GM21423 (cell line): ENCODE measurements around the gene ACTRT3.
A peak's percentile ranks its signal among the peaks of the same experiment; 100 is the strongest.
"Not testable (repeated sequence)": the region's sequence is repeated elsewhere in the genome, so short reads cannot be mapped to it uniquely, and the experiment has no call there.

Source experiments
- ATAC-seq: cut with Tn5 transposase; IDR thresholded peaks from one replicate; pipeline ENCODE4 v1.9.1; 2021; ENCODE audit warnings: mild to moderate bottlenecking, moderate library complexity; ENCODE audit not compliant: unreplicated experiment

The ACTRT3 gene

DNA sequence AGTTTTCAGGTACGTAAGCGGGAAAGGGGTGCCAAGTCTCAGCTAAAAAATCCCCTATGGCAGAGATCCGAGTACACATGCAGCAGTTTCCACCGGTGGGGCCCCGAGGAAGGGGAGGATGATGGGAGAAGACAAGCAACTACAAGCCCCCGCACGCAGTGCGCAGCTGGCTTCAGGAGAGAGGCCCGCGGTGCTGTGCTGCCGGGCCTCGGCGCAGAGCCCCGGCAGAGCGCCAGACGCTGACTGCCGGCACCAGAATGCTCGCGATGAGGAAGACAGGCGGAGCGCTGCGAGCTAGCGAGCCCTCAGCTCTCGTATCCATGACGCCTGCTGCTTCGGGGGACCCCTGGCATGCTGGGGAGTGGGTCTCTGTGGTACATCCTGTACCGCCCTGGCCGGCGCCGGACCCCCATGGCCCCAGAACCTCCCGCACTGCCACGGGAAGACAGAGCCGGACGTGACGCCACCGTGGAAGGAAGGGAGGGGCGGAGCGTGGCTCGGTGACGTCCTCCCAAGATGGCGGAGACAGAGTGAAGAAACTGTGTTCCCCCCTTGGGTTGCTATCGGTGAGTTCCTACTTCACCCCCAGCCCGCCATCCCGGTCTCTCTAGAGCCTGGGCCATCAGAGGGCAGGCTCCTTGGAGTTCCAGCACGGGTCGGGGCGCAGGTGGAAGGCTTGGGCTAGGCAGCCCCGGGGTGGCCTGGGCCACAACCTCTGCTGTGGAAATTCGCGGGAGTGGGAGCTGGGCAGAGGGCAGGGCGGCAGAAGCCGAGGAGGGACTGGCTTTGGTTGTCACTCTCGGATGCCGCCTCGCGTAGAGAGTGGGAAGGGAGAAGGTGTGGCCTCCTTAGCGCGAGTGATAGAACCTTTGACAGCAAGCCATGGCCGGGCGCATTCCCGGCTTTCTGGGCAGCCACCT is 3.8 kb upstream of the ACTRT3 start, which contains the start of gene MYNN:
MYNN (plus strand) TSS at position 500 of the 920 bp plus-strand sequence. CDS start 900 bp downstream, outside the sequence.
- ATAC-seq = peak; percentile 83

GRCh38 chr3:169772305-169772896 is 3.0 kb upstream of the ACTRT3 start:
- peak; percentile 17 for ATAC-seq

- peak; percentile 18 for ATAC-seq
Measured at GRCh38 chr3:169771497-169772304, 2.3 kb upstream of the ACTRT3 start.

GRCh38 chr3:169764882-169765612 is 4.3 kb downstream of the ACTRT3 start, which contains the start of gene TERC:
Gene TERC (minus strand): TSS chr3:169765060.
- ATAC-seq = peak; percentile 85

- peak; percentile 33 for ATAC-seq
Measured at GRCh38 chr3:169764312-169764881, 5.0 kb downstream of the ACTRT3 start.

GRCh38 chr3:169760479-169760878 is 8.9 kb downstream of the ACTRT3 start:
- no peak for ATAC-seq

DNA sequence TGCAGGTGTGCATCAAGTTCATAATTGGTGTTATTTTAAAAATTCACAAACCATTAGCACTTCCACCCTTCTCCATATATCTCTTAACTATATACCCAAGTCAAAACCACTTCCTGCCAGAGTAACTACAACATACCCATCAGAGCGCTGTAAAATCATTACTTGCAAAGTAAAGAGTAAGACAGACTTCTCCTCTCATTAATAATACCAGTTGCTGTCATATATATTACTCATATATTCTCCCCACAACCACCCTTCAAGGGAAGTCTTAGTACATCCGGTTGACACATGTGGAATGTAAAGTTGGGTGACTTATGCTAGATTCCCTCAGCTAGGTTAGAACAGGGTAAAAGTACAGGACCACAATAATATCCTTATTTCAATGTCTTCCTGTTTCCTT is 10.1 kb downstream of the ACTRT3 start:
- peak; percentile 73 for ATAC-seq

GRCh38 chr3:169758359-169758994 is 10.9 kb downstream of the ACTRT3 start:
- no peak for ATAC-seq

DNA sequence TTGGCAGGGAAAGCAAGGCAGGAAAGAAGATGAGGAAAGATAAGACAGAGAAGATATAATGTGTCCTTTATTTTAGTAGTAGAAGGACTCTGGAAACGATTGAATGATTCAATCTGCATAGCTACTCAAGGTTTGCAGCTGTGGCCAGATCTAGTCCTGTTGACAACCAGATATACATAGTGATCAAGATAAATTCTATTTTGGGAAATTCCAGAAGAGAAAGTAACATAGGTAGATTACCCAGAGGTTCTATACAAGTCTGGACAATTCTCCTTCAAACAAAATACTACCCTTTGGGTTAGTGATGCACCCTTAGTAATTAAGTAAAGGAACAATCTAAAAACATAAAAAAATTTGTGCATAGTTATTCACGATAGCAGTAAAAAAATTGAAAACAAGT is 13.9 kb downstream of the ACTRT3 start:
- no peak for ATAC-seq

DNA sequence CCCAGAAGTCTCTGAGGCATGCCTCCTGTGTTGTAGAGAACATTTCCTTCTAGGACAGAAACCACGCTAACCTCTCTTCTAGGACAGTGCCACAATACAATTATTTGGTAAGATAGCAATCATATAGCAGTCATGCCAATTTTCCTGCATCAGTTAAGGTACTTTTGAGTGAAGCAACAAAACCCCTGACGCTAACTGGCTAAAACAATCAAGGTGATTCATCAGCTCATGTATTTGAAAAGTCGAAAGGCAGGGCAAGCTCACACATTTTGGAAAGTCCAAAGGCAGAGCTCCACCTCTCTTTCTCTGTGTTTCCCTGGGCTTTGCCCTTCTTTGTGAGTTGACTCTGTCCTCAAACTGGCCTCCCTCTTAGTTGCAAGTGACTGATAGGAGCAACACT is 14.7 kb downstream of the ACTRT3 start:
- ATAC-seq = no peak

DNA sequence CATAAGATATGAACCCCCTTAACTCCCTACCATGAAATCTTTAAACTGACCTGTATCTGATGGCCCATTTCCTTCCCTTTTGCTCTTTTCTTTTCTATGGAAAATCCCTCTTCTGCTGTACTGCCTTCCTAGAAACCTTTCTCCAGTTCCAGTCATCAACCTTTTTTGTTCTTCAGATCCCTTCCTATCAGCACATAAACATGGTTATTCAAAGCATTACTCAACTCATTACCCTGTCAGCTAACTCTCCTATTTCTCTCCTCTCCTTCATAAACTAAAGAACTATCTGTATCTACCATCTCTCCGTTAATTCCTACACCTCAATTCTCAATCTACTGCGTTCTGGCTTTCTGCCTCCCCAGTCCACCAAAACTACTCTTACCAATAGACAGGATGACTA is 17.5 kb downstream of the ACTRT3 start:
- ATAC-seq = no peak

DNA sequence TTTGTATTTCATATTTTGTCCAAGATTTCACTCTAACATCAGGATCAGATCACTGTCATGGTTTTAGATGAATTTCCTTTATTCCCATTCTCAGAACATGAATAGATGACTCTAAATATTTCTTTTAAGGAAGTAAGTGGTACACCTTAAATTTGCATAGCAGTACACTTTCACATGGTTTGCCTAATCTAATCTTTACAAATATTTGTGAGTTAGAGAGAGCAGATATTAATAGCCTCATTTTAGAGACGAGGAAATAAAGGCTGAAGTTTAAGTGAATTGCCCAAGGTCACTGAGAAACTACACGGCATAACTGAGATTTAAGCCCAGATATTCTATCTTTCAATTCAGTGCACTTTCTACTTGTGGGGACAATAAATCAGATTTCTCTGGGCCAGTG is 18.7 kb downstream of the ACTRT3 start:
- ATAC-seq = no peak

GRCh38 chr3:169748670-169749069 is 20.7 kb downstream of the ACTRT3 start:
- no peak for ATAC-seq

DNA sequence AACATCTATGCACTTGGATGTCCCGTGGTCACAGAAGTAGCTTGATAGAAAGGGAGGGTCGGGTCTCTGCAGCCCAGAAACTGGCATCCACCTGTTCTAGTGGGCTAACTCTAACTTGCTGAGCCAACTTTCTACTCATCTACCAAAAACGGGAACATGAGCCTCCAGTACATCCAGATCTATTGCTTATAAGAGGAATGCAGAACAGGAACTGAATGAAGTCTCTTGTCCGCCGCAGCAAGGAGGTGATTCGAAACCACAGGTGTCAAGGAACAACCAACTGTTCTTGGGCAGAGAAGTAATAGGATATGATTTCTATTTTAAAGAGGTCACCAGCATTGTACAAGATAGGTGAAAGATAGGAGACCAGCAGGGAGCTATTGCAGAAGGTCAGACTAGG is 22.4 kb downstream of the ACTRT3 start:
- no peak for ATAC-seq

GRCh38 chr3:169744366-169745054 is 24.9 kb downstream of the ACTRT3 start:
- no peak for ATAC-seq

- ATAC-seq = no peak
Measured at GRCh38 chr3:169739067-169739466, 30.3 kb downstream of the ACTRT3 start.

- not testable (repeated sequence) for ATAC-seq
Measured at GRCh38 chr3:169731857-169732256, 37.5 kb downstream of the ACTRT3 start.

GRCh38 chr3:169722724-169723123 is 46.6 kb downstream of the ACTRT3 start:
- ATAC-seq = no peak

GRCh38 chr3:169718415-169718814 is 50.9 kb downstream of the ACTRT3 start:
- ATAC-seq = not testable (repeated sequence)
